HG03442 (cell line): Measurements from ENCODE around the gene IFNAR1.
"Not testable (repeated sequence)": the region's sequence is repeated elsewhere in the genome, so short reads cannot be mapped to it uniquely, and the experiment has no call there.

ENCODE experiments used
- ATAC-seq: cut with Tn5 transposase; IDR thresholded peaks from one replicate; pipeline ENCODE4 v1.9.1; 2021; ENCODE audit warnings: mild to moderate bottlenecking, moderate library complexity; ENCODE audit not compliant: unreplicated experiment

Gene IFNAR1

GRCh38 chr21:33339918-33340317, 15.1 kb downstream of the IFNAR1 start:
- no peak for ATAC-seq

GRCh38 chr21:33345751-33346238, 21.0 kb downstream of the IFNAR1 start:
- no peak for ATAC-seq

DNA sequence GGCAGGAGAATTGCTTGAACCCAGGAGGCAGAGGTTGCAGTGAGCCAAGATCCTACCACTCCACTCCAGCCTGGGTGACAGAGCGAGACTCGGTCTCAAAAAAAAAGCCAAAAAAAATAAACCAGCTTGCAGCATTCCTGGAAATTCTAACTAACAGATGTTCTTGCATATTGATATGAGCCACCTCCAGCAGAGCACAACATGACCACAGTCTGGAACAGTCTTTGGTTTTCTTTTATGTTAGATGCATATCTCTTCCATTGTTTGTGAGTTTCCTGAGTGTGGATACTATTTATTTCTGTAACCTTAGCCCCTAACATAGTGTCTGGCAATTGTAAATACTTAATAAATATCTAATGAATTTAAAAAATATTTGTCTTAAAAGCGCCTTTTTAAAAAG, 23.9 kb downstream of the IFNAR1 start:
- no peak for ATAC-seq

- ATAC-seq, result no peak
Observed at GRCh38 chr21:33350676-33351075, 25.9 kb downstream of the IFNAR1 start.

GRCh38 chr21:33355355-33355754, 30.6 kb downstream of the IFNAR1 start:
- no peak for ATAC-seq

- ATAC-seq, result no peak
Observed at GRCh38 chr21:33355996-33356395, 31.2 kb downstream of the IFNAR1 start.

DNA sequence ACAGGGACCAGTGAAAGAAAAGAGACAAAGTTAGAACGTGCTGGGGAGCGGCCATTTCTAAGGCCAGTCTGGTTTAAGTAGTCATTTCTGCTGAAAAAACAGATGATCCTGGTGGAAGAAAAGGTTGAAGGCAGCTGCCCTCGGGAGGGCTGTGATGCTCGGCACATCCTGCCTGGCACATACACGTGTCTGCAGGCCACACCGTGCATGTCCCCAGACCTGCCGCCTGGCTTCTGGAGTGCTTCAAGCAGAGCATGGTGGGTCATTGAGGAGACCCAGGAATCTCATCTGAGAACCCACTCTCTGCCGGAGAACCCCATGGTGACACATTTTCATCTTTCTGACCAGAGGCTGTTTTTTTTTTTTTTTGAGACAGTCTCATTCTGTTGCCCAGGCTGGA, 32.4 kb downstream of the IFNAR1 start:
- no peak for ATAC-seq

- ATAC-seq, result no peak
Observed at GRCh38 chr21:33359446-33359845, 34.7 kb downstream of the IFNAR1 start.

DNA sequence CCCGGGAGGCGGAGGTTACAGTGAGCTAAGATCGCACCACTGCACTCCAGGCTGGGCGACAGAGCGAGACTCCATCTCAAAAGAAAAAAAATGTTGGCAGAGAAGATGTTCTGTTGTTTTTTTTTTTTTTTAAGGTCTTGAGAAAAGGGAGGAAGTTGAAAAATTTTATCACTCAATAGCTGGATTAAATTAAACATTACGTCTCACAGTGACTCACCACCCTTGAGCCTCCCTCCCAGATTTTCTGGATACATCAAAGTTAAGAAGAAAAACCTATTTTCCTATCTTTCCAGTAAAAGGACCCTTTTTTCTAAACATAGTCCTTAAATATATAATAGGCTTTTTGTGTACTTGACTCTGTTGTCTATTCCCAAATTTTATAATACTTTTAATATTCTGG, 35.5 kb downstream of the IFNAR1 start:
- no peak for ATAC-seq

GRCh38 chr21:33360881-33361602, 36.3 kb downstream of the IFNAR1 start:
- ATAC-seq, result peak; percentile 64

DNA sequence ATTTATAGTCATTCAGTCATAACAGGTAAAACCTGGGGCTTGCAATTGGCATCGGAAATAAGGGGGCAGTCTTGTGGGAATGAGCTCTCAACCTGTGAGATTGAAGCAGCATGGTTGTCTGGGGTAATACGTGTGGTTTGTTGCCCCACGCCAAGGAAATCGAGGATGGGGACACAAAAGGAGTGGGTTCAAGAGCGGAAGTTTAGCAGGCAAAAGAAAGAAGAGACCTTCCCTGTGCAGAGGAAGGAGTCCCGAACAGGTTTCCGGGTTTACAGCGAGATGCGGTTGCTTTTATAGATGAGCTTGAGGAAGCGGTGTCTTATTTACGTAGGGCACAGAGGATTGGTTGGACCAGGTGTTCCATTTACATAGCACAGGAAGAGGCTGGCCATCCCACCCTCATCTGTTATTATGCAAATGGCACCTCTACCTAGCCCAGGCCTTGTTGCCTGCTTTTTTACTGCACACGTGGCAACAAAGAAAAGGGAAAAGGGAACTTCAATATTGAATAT, 37.3 kb downstream of the IFNAR1 start:
- no peak for ATAC-seq

GRCh38 chr21:33363911-33364609, 39.3 kb downstream of the IFNAR1 start:
- not testable (repeated sequence) for ATAC-seq

DNA sequence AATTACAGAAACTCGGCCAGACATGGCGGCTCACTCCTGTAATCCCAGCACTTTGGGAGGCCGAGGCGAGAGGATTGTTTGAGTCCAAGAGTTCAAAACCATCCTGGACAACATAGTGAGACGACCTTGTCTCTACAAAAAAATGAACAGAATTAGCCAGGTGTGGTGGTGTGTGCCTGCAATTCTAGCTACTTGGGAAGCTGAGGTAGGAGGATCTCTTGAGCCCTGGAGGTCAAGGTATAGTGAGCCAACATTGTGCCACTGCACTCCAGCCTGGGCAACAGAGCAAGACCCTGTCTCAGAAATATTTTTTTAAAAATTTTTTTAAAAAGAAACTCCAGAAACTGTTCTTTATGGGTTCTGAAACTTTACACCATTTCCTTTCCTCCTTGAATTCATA, 40.1 kb downstream of the IFNAR1 start:
- no peak for ATAC-seq

- no peak for ATAC-seq
Observed at GRCh38 chr21:33367309-33367973, 42.7 kb downstream of the IFNAR1 start.

DNA sequence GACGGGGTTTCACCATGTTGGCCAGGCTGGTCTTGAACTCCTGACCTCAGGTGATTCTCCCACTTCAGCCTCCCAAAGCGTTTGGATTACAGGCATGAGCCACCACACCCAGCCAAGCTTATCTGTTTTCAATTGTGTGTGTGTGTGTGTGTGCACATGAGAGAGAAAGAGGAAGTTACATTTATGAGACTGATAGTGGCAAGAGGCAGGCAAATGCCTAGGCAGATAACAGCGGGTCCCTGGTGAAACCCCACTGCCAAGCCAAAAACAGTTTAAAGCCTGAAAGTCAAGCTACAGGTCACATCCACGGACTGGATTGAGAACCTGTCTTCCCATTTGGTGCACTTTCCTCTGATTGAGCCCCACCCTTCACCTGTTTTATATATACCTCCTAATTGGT, 43.4 kb downstream of the IFNAR1 start:
- ATAC-seq, result no peak

GRCh38 chr21:33368576-33368975, 43.8 kb downstream of the IFNAR1 start:
- ATAC-seq, result no peak

DNA sequence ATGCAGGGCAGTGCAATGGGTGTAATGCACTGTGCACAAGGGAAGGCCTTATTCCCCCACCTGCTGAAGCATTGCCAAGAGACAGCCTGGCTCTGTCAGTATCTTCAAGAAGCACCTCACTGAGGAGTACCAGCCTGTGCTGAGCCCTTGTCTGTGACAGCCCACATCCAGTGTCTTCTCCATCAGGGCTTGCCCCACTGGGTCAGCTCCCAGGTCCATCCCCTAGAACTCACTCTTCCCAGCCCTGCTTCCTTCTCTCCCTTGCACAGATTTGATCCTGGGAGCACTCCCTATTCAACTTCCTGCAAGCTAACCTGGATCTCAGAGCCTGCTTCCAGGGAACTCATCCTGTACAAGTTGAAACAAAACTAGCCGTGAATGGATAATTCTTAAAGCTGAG, 44.8 kb downstream of the IFNAR1 start:
- ATAC-seq, result no peak

DNA sequence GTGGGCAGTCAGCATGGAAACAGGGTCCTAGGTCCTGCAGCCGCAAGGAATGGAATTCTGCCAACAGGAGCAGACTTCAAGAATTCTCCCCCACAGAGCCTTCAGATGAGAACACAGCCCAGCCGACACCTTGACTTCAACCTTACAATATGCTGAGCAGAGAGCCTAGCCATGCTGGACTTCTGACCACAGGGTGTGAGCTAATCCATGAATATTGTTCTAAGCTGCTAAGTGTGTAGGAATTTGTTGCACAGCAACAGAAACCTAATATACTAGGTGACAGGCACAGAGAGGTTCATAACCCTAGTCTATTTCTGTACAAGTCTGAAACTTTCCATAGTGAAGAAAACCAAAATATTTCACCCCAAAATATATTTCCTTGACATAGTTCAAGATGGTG, 45.5 kb downstream of the IFNAR1 start:
- ATAC-seq, result no peak

DNA sequence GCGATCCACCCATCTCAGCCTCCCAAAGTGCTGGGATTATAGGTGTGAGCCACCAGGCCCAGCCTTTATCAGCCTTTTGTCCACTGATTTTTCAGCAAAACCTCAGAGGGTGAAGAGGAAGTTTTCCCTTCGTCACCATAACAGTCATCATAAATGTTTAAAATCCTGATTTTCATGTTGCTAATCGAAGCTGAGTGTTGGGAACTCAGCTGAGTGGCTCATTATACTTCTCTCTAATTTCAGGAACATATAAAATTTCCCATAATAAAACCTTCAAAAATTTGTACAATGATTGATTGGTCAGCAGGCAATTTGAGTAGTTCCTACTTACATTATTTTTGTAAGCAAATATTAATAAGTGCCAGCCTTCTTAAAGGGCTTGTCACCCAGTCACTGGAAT, 46.6 kb downstream of the IFNAR1 start:
- ATAC-seq, result no peak

DNA sequence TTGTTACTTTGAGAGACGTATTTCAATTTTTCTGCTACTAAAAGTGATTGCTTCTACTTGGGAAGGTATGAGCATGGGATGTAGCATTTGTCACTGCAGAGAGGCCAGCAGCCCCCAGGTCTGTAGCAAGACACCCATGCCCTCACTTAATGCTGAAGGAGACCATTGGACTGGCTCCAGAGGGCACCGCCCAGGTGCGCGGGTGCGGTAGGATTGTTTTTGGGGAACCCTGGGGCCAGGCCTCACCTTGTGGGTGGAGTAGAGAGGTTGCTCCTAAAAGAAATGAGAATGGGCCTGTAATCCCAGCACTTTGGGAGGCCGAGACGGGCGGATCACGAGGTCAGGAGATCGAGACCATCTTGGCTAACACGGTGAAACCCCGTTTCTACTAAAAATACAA, 47.8 kb downstream of the IFNAR1 start:
- ATAC-seq, result no peak

DNA sequence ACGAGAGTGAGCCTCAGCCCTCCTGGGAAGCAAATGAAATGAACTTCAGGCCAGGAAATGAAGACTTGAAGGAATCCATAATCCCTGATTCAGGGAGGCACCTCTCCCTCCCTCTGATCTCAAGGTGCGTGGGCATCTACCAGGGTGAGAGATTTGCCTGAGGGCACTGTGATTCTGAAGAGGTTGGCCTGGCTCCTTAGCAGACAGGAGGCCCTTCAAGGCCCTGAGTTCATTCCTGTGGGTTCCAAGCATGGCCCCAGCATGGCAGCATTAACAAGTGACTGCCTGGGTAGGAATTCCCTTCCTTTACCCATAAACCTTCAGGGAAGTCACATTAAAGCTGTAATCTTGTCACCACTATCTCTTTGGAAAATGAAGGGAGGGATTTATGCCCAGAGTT, 48.7 kb downstream of the IFNAR1 start:
- ATAC-seq, result no peak

DNA sequence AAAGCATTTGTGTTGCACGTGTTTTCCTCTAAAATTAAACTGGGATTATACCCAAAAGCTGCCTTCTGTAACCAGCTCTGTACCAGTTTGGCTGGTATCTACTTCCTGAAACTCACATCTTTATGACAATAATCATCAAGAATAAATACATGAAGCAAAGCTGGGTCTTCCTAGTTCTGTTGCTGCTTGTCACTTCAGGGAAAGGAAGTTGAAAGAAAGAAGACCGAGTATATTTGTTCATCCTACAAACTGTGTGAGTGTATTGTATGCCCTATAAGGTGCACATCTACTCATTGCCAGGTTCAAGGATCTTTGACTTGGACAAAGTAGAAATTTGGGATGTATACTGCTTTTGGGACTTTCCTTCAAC, 49.3 kb downstream of the IFNAR1 start:
- ATAC-seq, result no peak
